Measurements from ENCODE around the gene TEX53.

GRCh38 chr9:114621975-114622609 lies 35.5 kb downstream of the TEX53 start:
- TF ChIP-seq, protein P1, sequence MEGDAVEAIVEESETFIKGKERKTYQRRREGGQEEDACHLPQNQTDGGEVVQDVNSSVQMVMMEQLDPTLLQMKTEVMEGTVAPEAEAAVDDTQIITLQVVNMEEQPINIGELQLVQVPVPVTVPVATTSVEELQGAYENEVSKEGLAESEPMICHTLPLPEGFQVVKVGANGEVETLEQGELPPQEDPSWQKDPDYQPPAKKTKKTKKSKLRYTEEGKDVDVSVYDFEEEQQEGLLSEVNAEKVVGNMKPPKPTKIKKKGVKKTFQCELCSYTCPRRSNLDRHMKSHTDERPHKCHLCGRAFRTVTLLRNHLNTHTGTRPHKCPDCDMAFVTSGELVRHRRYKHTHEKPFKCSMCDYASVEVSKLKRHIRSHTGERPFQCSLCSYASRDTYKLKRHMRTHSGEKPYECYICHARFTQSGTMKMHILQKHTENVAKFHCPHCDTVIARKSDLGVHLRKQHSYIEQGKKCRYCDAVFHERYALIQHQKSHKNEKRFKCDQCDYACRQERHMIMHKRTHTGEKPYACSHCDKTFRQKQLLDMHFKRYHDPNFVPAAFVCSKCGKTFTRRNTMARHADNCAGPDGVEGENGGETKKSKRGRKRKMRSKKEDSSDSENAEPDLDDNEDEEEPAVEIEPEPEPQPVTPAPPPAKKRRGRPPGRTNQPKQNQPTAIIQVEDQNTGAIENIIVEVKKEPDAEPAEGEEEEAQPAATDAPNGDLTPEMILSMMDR (IDR thresholded peaks at IDR 0.05), result no peak
- no peak for TF ChIP-seq POLR2A (IDR thresholded peaks at IDR 0.05)
- TF ChIP-seq POLR2AphosphoS5 (IDR thresholded peaks at IDR 0.05; ENCODE audit: insufficient read depth in 1 of 2, low read depth in 1 of 2), result no peak

All from vagina (tissue), 2 donors.